ENCODE measurements around the gene TIMMDC1.

TIMMDC1 gene, protein sequence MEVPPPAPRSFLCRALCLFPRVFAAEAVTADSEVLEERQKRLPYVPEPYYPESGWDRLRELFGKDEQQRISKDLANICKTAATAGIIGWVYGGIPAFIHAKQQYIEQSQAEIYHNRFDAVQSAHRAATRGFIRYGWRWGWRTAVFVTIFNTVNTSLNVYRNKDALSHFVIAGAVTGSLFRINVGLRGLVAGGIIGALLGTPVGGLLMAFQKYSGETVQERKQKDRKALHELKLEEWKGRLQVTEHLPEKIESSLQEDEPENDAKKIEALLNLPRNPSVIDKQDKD

GRCh38 chr3:119498186-119499011 lies at the start of gene TIMMDC1:
TIMMDC1 (plus strand) TSS chr3:119498547; CDS start chr3:119498734, 187 bp downstream.
- DNase-seq, result peak; percentile 98 to 99

DNA sequence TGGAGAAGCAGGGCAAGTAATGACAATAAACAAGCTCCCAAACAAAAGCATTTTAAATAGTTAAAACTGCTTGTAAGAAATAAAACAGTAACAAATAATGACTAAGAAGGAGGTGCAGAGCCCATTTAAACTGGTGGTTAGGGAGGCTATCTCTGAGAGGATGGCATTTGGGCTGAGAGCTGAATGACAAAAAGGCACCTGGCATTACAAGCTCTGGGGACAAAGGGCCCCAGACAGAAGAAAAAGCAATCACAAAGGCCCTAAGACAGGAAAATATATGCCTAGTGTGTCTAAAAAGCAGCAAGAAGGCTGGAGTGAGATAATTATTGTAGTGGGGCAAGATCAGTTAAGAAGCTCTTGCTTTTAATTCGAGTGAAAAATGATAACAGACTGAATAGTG lies 44.5 kb upstream of the TIMMDC1 start:
- DNase-seq, result no peak

DNA sequence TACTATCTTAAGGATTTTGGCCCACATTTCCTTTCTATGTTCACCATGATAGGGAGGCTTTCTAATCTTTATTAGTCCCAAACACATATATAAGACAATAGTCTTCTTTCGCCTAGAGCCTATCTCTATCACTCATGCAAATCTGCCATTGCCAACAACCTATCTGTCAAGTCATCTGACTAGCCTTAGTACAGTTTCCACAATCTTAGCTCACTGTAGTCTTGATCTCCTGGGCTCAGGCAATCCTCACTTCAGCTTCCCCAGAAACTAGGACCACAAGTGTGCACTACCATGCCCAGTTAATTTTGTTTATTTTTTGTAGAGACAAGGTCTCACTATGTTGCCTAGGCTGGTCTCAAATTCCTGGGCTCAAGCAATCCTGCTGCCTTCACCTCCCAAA lies 41.9 kb upstream of the TIMMDC1 start:
- DNase-seq, result no peak

DNA sequence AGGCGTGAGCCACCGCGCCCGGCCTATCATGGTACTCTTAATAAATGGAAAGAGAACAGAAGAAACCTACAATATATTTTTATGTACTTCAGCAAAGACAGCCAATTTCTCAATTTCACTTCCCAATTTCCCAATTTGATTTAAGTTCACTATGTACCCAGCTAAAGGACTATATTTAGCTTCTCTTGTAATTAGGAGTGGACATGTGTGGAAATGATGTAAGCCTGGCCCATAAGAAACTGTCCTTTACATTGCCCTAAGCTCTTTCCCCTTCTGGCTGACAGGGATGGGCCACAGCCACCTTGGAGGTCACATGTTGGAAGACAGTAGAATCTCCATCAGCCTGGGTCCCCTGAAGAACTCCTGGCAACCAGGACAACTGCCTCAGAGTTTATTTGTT lies 41.1 kb upstream of the TIMMDC1 start:
- no peak for DNase-seq

DNA sequence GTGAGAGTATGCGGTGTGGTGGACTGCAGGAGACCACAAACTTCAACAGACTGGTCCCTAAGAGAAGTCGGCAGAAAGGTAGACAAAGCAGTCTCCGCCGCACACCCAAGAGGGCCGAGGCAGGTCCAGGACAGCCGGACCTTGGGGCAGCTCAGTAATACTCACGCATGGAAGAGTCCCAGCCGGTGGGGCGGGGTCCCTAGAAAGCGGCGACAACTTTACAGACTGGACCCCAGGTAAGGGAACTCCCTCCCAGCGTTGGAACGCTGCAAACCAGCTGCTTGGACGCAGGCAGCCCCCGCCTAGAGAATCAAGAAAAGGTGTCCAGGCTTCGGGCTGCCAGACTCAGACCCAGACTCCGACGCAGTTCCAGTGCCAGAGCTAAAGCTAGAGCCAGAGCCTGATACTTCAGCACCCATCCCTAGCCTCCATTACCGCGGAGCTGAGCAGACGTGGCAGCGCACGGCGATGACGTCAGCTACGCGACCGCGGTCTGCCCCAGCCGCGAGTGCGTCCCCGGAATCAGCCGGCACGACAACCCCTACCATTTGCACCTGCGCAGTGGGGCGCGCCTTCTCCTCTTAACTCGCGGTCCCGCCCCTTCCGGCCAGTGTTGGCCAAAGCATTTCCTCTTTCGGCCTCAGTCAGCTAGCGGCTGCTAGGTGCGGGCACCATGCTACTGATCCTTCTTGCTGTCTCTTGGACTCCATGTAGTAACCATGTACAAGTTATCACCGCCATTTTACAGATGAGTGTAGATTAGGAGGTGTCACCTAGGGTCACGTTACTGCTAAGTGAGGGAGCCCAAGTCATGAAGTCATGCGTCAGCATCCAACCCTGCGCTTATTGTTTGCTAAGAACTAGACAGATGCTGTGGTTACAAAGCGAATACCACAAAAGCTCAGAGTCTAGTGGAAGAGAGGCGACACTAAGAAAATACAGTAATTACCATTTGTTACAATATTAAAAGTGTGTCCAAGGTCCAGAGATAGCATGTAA lies 34.9 kb upstream of the TIMMDC1 start, which contains the start of gene TMEM39A:
Gene TMEM39A (minus strand): TSS at position 445 of the 999 bp plus-strand sequence. CDS start 1,541 bp downstream, outside the sequence.
- DNase-seq, result peak; percentile 99

- no peak for DNase-seq
These were observed 30.3 kb upstream of the TIMMDC1 start for GRCh38 chr3:119468041-119468440.

- DNase-seq, result peak in 1 of 2 experiments; percentile 44
These were observed 28.7 kb upstream of the TIMMDC1 start for GRCh38 chr3:119469418-119470189.

DNA sequence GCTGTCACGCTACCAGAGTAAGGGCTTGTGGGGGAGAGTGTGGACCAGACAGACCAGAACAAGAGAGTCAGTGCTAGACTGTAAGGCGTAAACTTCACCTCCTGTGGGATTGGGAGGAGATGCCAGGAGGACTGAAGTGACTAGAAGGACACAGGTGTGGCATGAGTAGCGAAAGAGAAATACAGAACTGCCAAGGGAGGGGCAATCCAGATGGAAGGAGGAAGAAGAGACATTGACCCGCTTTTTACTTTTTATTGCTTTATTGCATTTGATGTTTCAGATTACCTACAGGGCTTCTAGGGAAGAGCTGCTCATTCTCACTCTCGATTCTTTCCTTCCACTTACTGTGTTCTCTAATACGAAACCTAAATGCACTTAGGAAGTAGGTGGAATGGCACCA lies 27.5 kb upstream of the TIMMDC1 start:
- no peak for DNase-seq

DNA sequence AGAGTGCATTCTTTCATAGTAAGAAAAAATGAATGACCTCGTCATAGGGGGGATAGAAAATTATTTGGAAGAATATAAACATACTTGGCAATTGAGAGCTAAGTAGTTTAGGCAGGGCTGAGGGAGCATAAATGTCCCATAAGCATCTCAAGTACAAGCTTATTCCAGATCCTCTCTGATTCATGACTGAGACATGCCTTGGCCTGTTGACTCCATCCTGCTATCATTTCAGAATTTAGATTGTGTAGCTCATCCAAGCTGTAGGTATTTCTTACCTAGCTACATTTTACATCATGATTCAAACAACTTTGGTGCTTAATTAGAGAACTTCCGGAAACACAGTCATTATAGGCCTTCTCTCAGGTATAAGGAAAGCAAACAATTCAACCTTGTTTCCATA lies 17.3 kb upstream of the TIMMDC1 start:
- DNase-seq, result no peak

DNA sequence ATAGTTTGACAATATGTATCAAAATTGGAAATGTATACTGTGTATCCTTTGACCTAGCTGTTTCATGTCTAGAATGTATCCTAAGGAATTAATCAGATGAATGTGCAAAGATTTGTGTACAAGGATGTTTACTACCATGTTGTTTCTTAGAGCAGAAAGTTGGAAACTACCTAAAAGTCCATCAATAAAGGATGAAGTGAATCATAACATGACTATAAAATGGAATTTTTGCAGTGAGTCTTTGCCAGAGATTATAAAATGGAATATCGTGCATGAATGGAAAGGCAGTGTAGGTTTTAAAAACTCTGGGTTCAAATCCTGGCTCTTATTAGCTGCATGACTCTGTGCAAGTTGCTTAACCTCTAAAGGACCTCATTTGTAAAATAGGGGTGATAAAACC lies 15.2 kb upstream of the TIMMDC1 start:
- no peak for DNase-seq

GRCh38 chr3:119485563-119485962 lies 12.8 kb upstream of the TIMMDC1 start:
- DNase-seq, result no peak

DNA sequence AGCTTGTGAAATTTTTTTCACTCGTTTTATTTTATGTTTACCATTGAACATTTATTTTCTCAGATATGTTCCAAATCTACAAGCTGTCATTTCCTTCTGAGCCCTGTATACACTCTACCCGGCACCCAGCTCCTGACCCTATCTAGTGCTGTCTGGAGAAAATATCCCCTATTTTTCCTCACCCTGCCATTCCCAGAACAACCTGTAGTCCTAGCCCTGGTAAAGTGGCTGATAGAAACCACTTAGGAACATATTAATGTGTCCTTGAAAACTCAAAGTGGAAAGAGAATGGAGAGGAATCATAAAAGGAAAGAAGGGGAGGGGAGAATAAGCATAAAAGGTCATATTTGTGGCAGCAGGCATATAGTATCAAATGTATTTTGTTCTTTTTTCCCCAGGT lies 8.2 kb upstream of the TIMMDC1 start:
- no peak for DNase-seq

DNA sequence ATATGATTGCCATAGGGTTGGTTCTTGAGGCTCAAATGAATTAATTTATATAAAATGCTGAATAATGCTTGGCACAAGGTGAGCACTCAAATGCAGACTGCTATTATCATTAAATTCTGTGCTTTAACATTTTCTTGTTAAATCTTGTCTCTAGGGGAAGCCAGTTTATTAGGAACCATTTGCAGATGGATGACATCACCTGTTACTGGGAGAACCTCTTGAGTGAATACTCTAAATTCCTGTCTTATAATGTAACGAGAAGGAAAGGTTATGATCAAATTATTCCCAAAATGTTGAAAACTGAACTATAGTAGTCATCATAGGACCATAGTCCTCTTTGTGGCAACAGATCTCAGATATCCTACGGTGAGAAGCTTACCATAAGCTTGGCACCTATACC lies 6.2 kb upstream of the TIMMDC1 start:
- no peak for DNase-seq

- DNase-seq, result no peak
These were observed 5.5 kb upstream of the TIMMDC1 start for GRCh38 chr3:119492810-119493209.

- no peak for DNase-seq
These were observed 3.8 kb upstream of the TIMMDC1 start for GRCh38 chr3:119494597-119494996.

GRCh38 chr3:119497820-119498185 lies 544 bp upstream of the TIMMDC1 start:
- no peak for DNase-seq

DNA sequence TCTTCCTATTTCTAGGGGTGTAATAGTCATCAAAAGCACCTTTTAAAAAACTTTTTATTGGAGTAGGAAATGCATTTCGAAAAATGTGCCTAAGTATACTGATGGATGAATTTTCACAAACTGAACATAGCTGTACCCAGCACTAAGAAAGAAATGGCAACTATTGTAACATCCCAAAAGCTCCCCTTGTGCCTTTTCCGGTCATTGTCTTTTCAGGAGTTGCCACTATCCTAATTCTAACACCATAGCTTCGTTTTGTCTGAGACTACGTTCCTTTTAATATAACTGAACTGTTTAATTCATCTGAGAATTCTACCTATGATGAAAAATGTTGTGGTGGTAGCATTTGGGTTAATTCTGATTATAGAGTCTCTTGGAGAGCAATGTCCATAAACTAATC lies 1.9 kb downstream of the TIMMDC1 start:
- DNase-seq, result no peak

GRCh38 chr3:119500901-119501300 lies 2.6 kb downstream of the TIMMDC1 start:
- DNase-seq, result no peak

DNA sequence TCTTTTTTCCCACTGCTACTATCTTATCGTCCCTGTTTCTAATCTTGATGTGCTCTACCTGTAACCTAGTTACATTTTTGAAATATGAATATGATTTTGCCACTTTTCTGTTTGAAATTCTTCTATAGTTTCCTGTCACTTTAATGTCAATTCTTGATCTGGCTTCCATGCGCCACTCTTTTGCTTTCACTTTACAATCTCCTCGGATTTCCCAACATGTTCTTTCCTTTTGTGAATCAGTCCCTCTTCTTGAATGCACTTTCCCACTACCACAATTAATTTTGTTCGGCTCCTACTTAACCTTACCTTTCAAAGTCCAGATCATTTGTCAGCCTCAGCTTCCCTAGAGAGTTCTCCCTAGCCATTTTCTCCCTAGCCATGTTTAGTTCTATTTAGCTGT lies 8.3 kb downstream of the TIMMDC1 start:
- no peak for DNase-seq

- DNase-seq, result no peak
These were observed 9.1 kb downstream of the TIMMDC1 start for GRCh38 chr3:119507404-119507803.

DNA sequence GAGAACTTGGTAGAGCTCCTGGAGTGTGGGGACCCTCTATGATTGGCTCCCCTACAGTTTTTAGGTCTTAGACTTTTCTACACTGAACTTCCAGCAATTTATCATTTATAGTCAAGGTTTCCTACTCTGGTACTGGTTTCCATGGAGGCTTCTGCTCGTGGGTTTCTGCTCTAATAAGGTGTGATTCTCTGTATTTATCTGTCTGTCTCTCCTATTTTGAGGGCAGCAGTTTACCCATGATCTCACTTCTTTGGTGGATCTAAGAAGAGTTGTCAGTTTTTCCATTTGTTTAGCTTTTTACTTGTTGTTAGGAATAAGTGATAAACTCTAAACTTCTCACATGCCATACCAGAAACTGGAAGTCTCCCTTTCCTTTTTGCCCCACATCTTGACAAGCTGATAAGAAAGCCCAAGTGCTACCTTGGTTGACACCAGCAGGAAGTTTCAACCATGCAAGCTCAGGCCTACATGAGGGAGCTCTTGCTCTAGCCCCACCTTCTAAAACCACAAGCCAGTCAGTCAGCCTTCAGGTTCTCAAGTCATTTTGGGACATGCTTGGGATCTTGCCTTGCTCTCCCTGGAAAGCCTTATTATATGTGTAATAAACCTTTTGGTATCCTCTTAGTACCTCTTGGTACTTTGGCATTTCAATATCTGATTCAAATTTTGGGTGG lies 10.0 kb downstream of the TIMMDC1 start:
- DNase-seq, result no peak

- no peak for DNase-seq
These were observed 12.3 kb downstream of the TIMMDC1 start for GRCh38 chr3:119510690-119511089.
